OCI-LY3 (cell line): ENCODE results near the gene FBXO17.
"Not testable (repeated sequence)": the region's sequence is repeated elsewhere in the genome, so short reads cannot be mapped to it uniquely, and the experiment has no call there.

Experiments used
- H2AFZ ChIP-seq: fragments of 200-600, 300-600 bp; shearing (Covaris generic); 2 replicates; pipeline ENCODE4 v1.6.0; 2014; ENCODE audit warnings: antibody characterized with exemption, low read depth, low read length
- H3K27ac ChIP-seq: fragments of 200-600, 300-600 bp; sonication (generic); 2 replicates; pipeline ENCODE4 v1.5.1; 2014; ENCODE audit warnings: mild to moderate bottlenecking, low read length, moderate library complexity, mixed read lengths
- H3K27me3 ChIP-seq: fragments of 200-600, 300-600 bp; sonication (generic); 2 replicates; pipeline ENCODE4 v1.6.1; 2014; ENCODE audit warnings: low read depth, low read length, mixed read lengths
- H3K36me3 ChIP-seq: fragments of 200-600, 300-600 bp; sonication (generic); replicated peaks from 2 replicates; pipeline ENCODE3; 2014; ENCODE audit warnings: low read depth, low read length, mixed read lengths
- H3K4me1 ChIP-seq: fragments of 300-600, 200-600 bp; sonication (generic); 2 replicates; pipeline ENCODE4 v1.6.1; 2014; ENCODE audit warnings: low read length, mixed read lengths
- H3K4me2 ChIP-seq: fragments of 200-600, 300-600 bp; sonication (generic); 2 replicates; pipeline ENCODE4 v1.6.1; 2014; ENCODE audit warnings: low read length, mixed read lengths
- H3K4me3 ChIP-seq: fragments of 300-600, 200-600 bp; sonication (generic); 2 replicates; pipeline ENCODE4 v1.5.1; 2014; ENCODE audit warnings: antibody characterized with exemption, mild to moderate bottlenecking, low read length, moderate library complexity
- H3K79me2 ChIP-seq: fragments of 300-600, 200-600 bp; shearing (Covaris generic); 2 replicates; pipeline ENCODE4 v1.6.1; 2014; ENCODE audit warnings: mild to moderate bottlenecking, low read length, mixed read lengths
- H3K9ac ChIP-seq: fragments of 300-600, 200-600 bp; shearing (Covaris generic); 2 replicates; pipeline ENCODE4 v1.6.0; 2014; ENCODE audit warnings: mild to moderate bottlenecking, low read length, moderate library complexity
- H3K9me3 ChIP-seq: fragments of 200-600, 300-600 bp; shearing (Covaris generic); 2 replicates; pipeline ENCODE4 v1.6.1; 2014; ENCODE audit warnings: low read length, mixed read lengths; ENCODE audit not compliant: insufficient read depth
- H4K20me1 ChIP-seq: fragments of 200-600, 300-600 bp; sonication (generic); 2 replicates; pipeline ENCODE4 v1.6.1; 2016; ENCODE audit warnings: low read length, mixed read lengths; ENCODE audit not compliant: insufficient read depth
- CTCF ChIP-seq: fragments of 200-600, 300-600 bp; sonication (generic); IDR thresholded peaks from 2 replicates; pipeline ENCODE4 v1.5.1; 2014; ENCODE audit warnings: antibody characterized with exemption, low read length, low read depth
- EZH2phosphoT487 ChIP-seq: fragments of 200-600 bp; shearing (Covaris generic); IDR thresholded peaks from 2 replicates; pipeline ENCODE4 v1.6.1; 2018; ENCODE audit warnings: antibody characterized with exemption, mixed run types, low read depth

Gene FBXO17

GRCh38 chr19:38942471-38943181, 32.9 kb downstream of the FBXO17 start:
- no peaks in the 10 kb centered on the region for H3K9me3 ChIP-seq
- no peak overlapping the region for H3K9ac ChIP-seq
- H3K27me3 ChIP-seq: no peaks in the 10 kb centered on the region
- no peak overlapping the region for H3K27ac ChIP-seq
- H3K4me2 ChIP-seq: no peak overlapping the region
- TF ChIP-seq EZH2phosphoT487 (no peak), CTCF (no peak)
- no peak overlapping the region for H2AFZ ChIP-seq
- H4K20me1 ChIP-seq: peaks cover 7% of the 10 kb centered on the region; the same call in 1 of the 2 replicates
- no peaks in the 10 kb centered on the region for H3K79me2 ChIP-seq
- H3K4me3 ChIP-seq: no peak overlapping the region
- H3K36me3 ChIP-seq: peaks cover 48% of the 10 kb centered on the region
- H3K4me1 ChIP-seq: no peaks in the 10 kb centered on the region

DNA sequence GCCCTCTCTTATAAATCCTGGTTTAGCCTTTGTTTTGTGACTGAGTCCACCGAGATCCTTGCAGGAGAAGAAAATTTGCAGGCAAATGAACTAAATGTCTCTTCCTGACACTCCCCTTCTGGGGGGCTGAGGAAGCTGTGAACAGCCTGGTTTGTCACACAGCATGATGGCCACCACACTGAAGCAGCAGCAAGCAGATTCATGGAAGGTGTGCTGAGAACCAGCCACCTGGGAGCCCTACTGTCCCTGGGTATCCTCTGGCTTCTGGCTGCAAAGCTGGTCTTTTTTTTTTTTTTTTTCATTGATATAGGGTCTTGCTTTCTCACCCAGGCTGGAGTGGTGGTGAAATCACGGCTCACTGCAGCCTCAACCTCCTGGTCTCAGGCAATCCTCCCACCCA, 33.6 kb downstream of the FBXO17 start:
- Histone ChIP-seq H2AFZ (no peak overlapping the region), H3K79me2 (no peaks in the 10 kb centered on the region), H3K4me3 (no peak overlapping the region), H3K36me3 (peaks cover 42% of the 10 kb centered on the region), H3K27ac (no peak overlapping the region), H4K20me1 (peaks cover 7% of the 10 kb centered on the region; the same call in 1 of the 2 replicates), H3K9me3 (no peaks in the 10 kb centered on the region), H3K4me2 (no peak overlapping the region), H3K9ac (no peak overlapping the region), H3K27me3 (no peaks in the 10 kb centered on the region), H3K4me1 (no peaks in the 10 kb centered on the region)
- no peak for TF ChIP-seq EZH2phosphoT487
- no peak for TF ChIP-seq CTCF

GRCh38 chr19:38941466-38941865, 34.1 kb downstream of the FBXO17 start:
- not testable (repeated sequence) for H4K20me1 ChIP-seq, H3K4me3 ChIP-seq, H3K4me1 ChIP-seq, H3K9me3 ChIP-seq, H3K27me3 ChIP-seq, H3K27ac ChIP-seq, H3K9ac ChIP-seq, H3K4me2 ChIP-seq, H3K79me2 ChIP-seq, H2AFZ ChIP-seq
- H3K36me3 ChIP-seq: peaks cover 36% of the 10 kb centered on the region

GRCh38 chr19:38939957-38940356, 35.6 kb downstream of the FBXO17 start:
- TF ChIP-seq CTCF: no peak
- no peak for TF ChIP-seq EZH2phosphoT487

More at GRCh38 chr19:38939957-38940356, 35.6 kb downstream of the FBXO17 start:
- Histone ChIP-seq H3K27me3 (no peaks in the 10 kb centered on the region), H2AFZ (no peak overlapping the region), H3K4me1 (no peaks in the 10 kb centered on the region), H3K4me2 (no peak overlapping the region), H3K9me3 (0 out of 2 replicates have a peak, but pooled peaks cover under 1% of the 10 kb centered on the region), H3K36me3 (peaks cover 29% of the 10 kb centered on the region), H3K9ac (no peak overlapping the region), H3K79me2 (no peaks in the 10 kb centered on the region), H3K4me3 (no peak overlapping the region), H4K20me1 (0 out of 2 replicates have a peak, but pooled peaks cover 6% of the 10 kb centered on the region), H3K27ac (no peak overlapping the region)
